Endothelial cell of umbilical vein (primary cell): ENCODE data around the gene PTPMT1. TPM values are rescaled to one million over a fixed set of nuclear protein-coding genes. Genes with fewer than 3 reads are reported as not detected.

Experiments used
- BruUV-seq: library from RNA; stranded (reverse); fragments of 400-500 nt; replicated peaks from 2 replicates; lab custom pipeline; 2021; lab: Mats Ljungman, UMichigan
- CTCF ChIA-PET: fragments of 300-600, 350-600 bp; sonication (Branson Sonifier 250); formaldehyde crosslinking; loops from one replicate; lab custom pipeline; 2021; ENCODE audit warnings: antibody characterized with exemption, inconsistent platforms; lab: Charles Lee
- POLR2A ChIA-PET: fragments of 300-600, 350-600 bp; sonication (Branson Sonifier 250); formaldehyde crosslinking; loops from one replicate; lab custom pipeline; 2021; ENCODE audit warnings: antibody characterized with exemption, inconsistent platforms; lab: Charles Lee
- DNase-seq: peaks from one replicate; pipeline ENCODE4 v3.0.0-alpha.2; 2011; ENCODE audit warnings: low read depth, low spot score
- FAIRE-seq: peaks from 2 replicates; lab custom pipeline; 2011; peaks lifted over from hg19 to GRCh38; lab: Jason Lieb, UNC
- H2AFZ ChIP-seq: 2 replicates; pipeline ENCODE4 v1.6.0; 2012; ENCODE audit warnings: low read depth, low read length, control low read depth, inconsistent platforms
- H3K27ac ChIP-seq: 2 replicates; pipeline ENCODE4 v1.5.1; 2011; ENCODE audit warnings: low read depth, mild to moderate bottlenecking, control low read depth, low read length, moderate library complexity; ENCODE audit not compliant: insufficient read depth
- H3K27me3 ChIP-seq, 2 experiments: 2 replicates each; pipeline versions ENCODE4 v1.6.0 to v1.6.1; 2011; ENCODE audit warnings: low read length in 2 of 2, mixed read lengths in 1 of 2; ENCODE audit not compliant: control insufficient read depth in 2 of 2, insufficient read depth in 2 of 2
- H3K36me3 ChIP-seq, 2 experiments: 2 replicates in 1 of 2; 3 replicates in 1 of 2; pipeline ENCODE4 v1.5.1; 2011; ENCODE audit warnings: low read length in 2 of 2, mild to moderate bottlenecking in 1 of 2, moderate library complexity in 1 of 2; ENCODE audit not compliant: control insufficient read depth in 2 of 2, insufficient read depth in 2 of 2; ENCODE audit errors: extremely low read depth in 1 of 2
- H3K4me1 ChIP-seq: 3 replicates; pipeline ENCODE4 v1.5.1; 2011; ENCODE audit warnings: mild to moderate bottlenecking, low read length; ENCODE audit not compliant: control insufficient read depth, insufficient read depth; ENCODE audit errors: extremely low read depth
- H3K4me2 ChIP-seq: 2 replicates; pipeline ENCODE4 v1.6.1; 2011; ENCODE audit warnings: low read length, control low read depth, mixed read lengths; ENCODE audit not compliant: insufficient read depth
- H3K4me3 ChIP-seq, 3 experiments: fragments of 200-600 bp in 1 of 3; sonication (generic), shearing (Covaris generic) in 1 of 3; replicated peaks in 1 of 3; 2 replicates each; pipeline ENCODE4 v1.5.1; 2011 to 2016; ENCODE audit warnings: control low read depth in 3 of 3, low read length in 3 of 3, mild to moderate bottlenecking in 2 of 3, inconsistent platforms in 1 of 3, low read depth in 1 of 3, moderate library complexity in 1 of 3; ENCODE audit not compliant: insufficient read depth in 1 of 3
- H3K79me2 ChIP-seq: 2 replicates; pipeline ENCODE4 v1.6.0; 2012; ENCODE audit warnings: low read length, inconsistent platforms; ENCODE audit not compliant: control insufficient read depth, insufficient read depth
- H3K9ac ChIP-seq: replicated peaks from 2 replicates; pipeline ENCODE3; 2011; ENCODE audit warnings: low read length, control low read depth; ENCODE audit not compliant: insufficient read depth; ENCODE audit errors: extremely low read depth
- H3K9me1 ChIP-seq: replicated peaks from 3 replicates; pipeline ENCODE4 v1.6.0; 2011; ENCODE audit warnings: mild to moderate bottlenecking, low read length; ENCODE audit not compliant: control insufficient read depth, insufficient read depth; ENCODE audit errors: extremely low read depth
- H3K9me3 ChIP-seq: replicated peaks from 2 replicates; pipeline ENCODE4 v1.5.1; 2012; ENCODE audit warnings: low read length, inconsistent platforms; ENCODE audit not compliant: control insufficient read depth, insufficient read depth
- H4K20me1 ChIP-seq: replicated peaks from 2 replicates; pipeline ENCODE3; 2011; ENCODE audit warnings: mild to moderate bottlenecking, low read length; ENCODE audit not compliant: control insufficient read depth, insufficient read depth; ENCODE audit errors: extremely low read depth
- CTCF ChIP-seq, 2 donors: IDR thresholded peaks; 1 replicate in 1 of 2; 2 replicates in 1 of 2; pipeline ENCODE4 v1.5.1; 2011; ENCODE audit warnings: low read length in 2 of 2, mild to moderate bottlenecking in 2 of 2, moderate library complexity in 2 of 2, control low read depth in 1 of 2, inconsistent platforms in 1 of 2, low read depth in 1 of 2; ENCODE audit not compliant: insufficient read depth in 1 of 2; ENCODE audit errors: extremely low read depth in 1 of 2
- FOS ChIP-seq: IDR thresholded peaks from 2 replicates; pipeline ENCODE4 v1.6.1; 2011; ENCODE audit warnings: mild to moderate bottlenecking, low read length, moderate library complexity, borderline replicate concordance; ENCODE audit not compliant: insufficient read depth
- GATA2 ChIP-seq: IDR thresholded peaks from 2 replicates; pipeline ENCODE4 v1.7.0; 2011; ENCODE audit warnings: low read depth, mild to moderate bottlenecking, moderate library complexity, mixed read lengths, low read length; ENCODE audit not compliant: insufficient read length, insufficient read depth
- JUN ChIP-seq: IDR thresholded peaks from 2 replicates; pipeline ENCODE4 v1.6.1; 2011; ENCODE audit warnings: borderline replicate concordance, low read depth; ENCODE audit not compliant: insufficient read length, insufficient read depth
- MAX ChIP-seq: IDR thresholded peaks from 2 replicates; pipeline ENCODE4 v1.6.1; 2011; ENCODE audit not compliant: insufficient read depth, insufficient read length
- MYC ChIP-seq: IDR thresholded peaks from one replicate; pipeline ENCODE4 v1.6.1; 2011; ENCODE audit warnings: mild to moderate bottlenecking, low read depth, low read length
- POLR2A ChIP-seq: IDR thresholded peaks from 2 replicates; pipeline ENCODE4 v1.6.1; 2012; ENCODE audit warnings: low read depth, mild to moderate bottlenecking, control low read depth, low read length
- dilution Hi-C: fragments of 300-500 bp; cut with MboI; formaldehyde crosslinking; loops from one replicate; pipeline ENCODE4 v1.15.0; 2019; ENCODE audit warnings: low sequenced_read_pairs; ENCODE audit not compliant: extremely low pct_ligation_motif_present
- intact Hi-C: fragments of 100-400 bp; cut with micrococcal nuclease; formaldehyde crosslinking; loops from one replicate; pipeline ENCODE4 v1.10.0; 2022
- polyA plus RNA-seq, 4 experiments: library from polyadenylated mRNA; depleted of rRNA in 3 of 4; stranded (reverse) in 3 of 4; unstranded in 1 of 4; fragments of >200 nt; gene quantifications; 2 replicates each; pipeline versions ENCODE4 v1.2.1 to v1.2.3, GENCODE V29; 2011 to 2012; ENCODE audit warnings: missing spikeins in 1 of 4
- total RNA-seq: library from RNA; stranded (reverse); gene quantifications from 2 replicates; pipeline ENCODE4 v1.2.3, GENCODE V29; 2021

Gene PTPMT1
- total and polyA plus RNA-seq, 2 donors (not counting 3 experiments of a cell fraction or from before 2014, with no cell fraction given) = 44.6 to 83.1 TPM

DNA sequence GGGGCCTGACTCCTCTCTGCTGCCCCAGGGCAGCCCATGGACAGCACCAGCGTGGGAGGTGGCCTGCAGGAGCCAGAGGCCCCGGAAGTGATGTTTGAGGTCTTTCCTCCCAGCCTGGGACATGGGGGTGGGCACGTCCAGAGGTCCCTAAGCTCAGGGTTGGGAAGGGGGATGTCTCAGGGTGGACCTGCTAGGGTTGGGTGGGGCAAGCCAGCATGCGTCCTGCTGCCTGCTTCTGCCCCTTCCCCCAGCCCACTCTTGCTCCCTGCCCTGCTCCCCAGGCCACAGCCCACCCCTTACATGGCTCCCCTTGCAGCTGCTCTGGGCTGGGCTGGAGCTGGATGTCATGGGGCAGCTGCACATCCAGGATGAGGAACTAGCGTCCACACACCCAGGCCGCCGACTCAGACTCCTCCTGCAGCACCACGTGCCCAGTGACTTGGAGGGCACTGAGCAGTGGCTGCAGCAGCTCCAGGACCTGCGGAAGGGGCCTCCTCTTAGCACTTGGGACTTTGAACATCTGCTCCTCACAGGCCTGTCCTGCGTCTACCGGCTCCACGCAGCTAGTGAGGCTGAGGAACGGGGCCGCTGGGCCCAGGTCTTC is 22.4 kb downstream of the PTPMT1 start:
- no peak overlapping the region for H3K4me3 ChIP-seq
- BruUV-seq = no TSS peak
- H3K79me2 ChIP-seq = no peaks in the 10 kb centered on the region
- H3K27me3 ChIP-seq = peaks cover 3 to 7% of the 10 kb centered on the region in 2 experiments
- H3K4me2 ChIP-seq = no peak overlapping the region
- H3K27ac ChIP-seq = no peak overlapping the region
- H4K20me1 ChIP-seq = no peaks in the 10 kb centered on the region
- H3K9me1 ChIP-seq = no peaks in the 10 kb centered on the region
- CTCF ChIA-PET = no interaction called here
- H3K4me1 ChIP-seq = peaks cover 6% of the 10 kb centered on the region
- TF ChIP-seq CTCF (IDR thresholded peaks at IDR 0.05; ENCODE audit: extremely low read depth in 1 of 2, insufficient read depth in 1 of 2, low read depth in 1 of 2, low read length in 2 of 2) (no peak), FOS (no peak), POLR2A (no peak), JUN (no peak), MYC (no peak), MAX (no peak), GATA2 (no peak)
- no peak overlapping the region for H2AFZ ChIP-seq
- H3K36me3 ChIP-seq = peaks cover 0 to 7% of the 10 kb centered on the region in 2 experiments
- H3K9ac ChIP-seq = no peak overlapping the region
- dilution Hi-C loops = no loop called here
- H3K9me3 ChIP-seq = no peaks in the 10 kb centered on the region
- intact Hi-C loops = no loop called here
- DNase-seq (no peak), FAIRE-seq (no peak)
- POLR2A ChIA-PET = no interaction called here
